Ecto neural progenitor cell (in vitro differentiated cells): ENCODE results near the gene PLIN5.

Experiments
- DNase-seq: peaks from one replicate; pipeline ENCODE4 v3.0.0-alpha.2; 2018; ENCODE audit warnings: low spot score

The PLIN5 gene

DNA sequence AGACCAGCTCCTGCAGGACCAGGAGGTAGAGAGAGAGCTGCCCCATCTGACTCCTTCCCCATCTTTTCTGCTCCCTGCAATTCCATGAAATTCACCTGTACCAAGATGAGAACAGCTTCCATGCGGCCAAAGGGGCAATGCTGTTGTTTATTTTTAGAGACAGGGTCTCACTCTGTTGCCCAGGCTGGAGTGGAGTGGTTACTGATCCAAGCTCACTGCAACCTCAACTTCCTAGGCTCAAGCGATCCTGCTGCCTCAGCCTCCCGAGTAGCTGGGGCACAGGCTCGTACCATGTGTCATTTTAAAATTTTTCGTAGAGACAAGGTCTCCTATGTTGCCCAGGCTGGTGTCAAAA lies 13.2 kb downstream of the PLIN5 start:
- no peak for DNase-seq

DNA sequence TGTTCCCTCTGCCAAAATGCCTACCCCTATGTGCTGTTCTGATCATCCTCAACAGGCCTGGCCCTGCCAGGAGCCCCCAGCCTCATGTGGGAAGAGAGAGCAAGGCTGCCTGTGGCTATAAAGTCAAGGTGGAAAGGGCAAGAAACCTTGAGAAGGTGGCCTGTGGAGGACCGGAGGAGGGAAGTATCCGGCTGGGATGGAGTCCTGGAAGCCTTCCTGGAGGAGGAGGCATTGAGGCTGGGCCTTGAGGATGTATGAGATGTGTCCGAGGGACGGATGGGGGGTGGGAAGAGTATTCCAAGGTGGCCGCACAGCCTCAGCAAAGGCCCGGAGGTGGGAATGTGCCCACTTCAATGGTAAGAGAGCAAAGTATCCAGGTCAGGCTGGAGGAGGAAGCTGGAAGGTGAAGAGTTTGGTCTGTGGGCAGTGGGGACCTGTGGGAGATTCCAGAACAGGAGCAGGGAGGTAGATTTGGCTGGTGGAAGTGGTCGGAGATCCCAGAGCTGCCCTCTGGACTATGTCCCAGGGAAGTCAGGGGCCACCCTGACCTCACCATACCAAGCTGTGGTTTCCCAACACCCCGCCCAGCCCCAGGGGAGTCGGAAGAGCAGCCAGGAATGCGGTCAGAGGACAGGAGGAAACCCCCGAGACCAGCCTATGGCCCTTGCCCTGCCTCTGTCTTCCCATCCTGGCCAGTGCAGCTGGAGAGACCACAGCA lies 13.7 kb downstream of the PLIN5 start:
- no peak for DNase-seq

DNA sequence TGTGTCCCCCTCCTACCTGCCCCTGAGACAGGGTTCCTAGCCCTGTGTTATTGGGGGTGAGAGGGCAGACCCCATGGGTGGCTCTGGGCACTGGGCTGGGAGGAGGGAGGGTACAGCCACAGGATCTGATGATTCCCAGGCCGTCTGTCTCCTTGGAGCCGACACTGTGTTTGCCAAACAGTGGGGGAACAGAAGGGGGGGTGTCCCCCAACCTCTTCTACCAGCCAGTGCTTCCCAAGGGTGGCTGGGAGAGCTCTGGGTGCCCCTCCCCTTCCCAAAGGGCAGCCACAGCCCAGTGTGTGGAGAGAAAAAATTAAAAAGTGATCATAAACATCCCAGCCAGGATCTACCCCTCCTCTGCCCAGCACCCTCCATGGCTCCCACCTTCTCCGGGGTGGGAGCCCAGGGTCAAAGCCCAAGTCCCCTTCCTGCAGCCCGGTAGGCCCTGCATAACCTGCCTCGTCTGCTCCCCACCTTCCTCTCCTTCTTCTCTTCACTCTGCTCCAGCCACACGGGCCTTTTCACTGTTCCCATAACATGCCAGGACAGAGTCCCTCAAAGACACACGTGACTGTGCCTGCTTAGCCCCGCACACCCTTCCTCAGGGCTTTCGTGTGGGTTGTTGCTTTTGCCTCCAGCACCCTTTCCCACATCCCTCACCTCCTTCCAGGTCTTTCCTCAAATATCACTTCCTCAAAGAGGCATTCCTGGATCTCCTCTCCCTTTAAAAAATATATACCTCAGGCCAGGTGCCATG lies 15.3 kb downstream of the PLIN5 start:
- no peak for DNase-seq

DNA sequence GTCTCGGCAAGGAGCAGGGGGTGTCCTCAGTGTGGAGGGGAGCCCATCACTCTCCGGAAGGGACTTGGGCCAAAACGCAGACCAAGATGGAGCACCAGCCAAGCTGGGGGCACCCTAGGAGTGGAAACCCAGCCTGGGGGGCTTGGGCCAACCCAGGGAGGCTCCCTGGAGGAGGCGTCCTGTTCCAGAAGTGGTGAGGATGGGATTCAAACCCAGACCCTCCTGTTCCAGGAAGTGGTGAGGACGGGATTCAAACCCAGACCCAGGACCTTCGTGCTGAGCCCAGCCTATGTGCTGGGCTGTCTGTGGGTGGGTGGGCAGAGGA lies 15.9 kb downstream of the PLIN5 start:
- no peak for DNase-seq

DNA sequence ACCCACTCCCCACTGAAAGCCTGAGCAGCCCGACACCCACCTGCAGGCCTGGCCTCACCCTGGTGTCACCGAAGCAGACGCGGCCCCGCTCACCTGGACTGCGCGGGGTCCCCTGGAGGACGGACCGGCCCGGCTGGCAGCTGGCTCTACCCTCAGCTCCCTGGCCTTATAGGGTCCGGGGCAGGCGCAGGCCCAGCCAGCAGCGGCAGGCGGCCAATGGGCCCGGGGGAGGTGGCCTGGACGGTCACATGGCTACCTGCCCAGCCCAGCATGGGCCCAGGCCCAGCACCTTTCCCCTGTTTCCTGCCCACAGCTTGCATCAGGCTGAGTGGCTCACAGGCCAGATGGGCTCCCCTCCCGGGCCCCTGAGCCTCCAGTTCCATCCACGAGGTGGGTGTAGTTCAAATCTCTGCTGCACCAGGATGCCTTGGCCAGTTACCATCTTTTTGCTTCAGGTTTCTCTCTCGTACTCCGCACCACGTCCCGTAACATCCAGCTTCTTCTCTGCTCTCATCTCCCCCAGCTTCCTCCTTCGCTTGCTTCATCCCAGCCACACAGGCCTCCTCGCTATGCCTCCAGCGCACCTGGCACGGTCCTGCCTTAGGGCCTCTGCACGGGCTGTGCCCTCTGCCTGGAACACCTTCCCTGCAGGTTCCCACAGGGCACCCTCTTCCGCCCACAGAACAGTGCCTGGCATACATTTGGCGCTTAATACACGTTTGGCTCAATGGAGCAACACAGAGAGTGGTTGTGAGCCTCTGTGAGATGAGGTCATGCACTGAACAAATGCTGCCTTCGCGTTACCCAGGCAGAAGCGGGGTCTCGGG lies 16.5 kb downstream of the PLIN5 start, which contains the start of gene PLIN4:
Gene PLIN4, minus strand, starts transcription at position 142 of the 827 bp plus-strand sequence. CDS start 214 bp downstream, outside the sequence.
- DNase-seq: no peak

DNA sequence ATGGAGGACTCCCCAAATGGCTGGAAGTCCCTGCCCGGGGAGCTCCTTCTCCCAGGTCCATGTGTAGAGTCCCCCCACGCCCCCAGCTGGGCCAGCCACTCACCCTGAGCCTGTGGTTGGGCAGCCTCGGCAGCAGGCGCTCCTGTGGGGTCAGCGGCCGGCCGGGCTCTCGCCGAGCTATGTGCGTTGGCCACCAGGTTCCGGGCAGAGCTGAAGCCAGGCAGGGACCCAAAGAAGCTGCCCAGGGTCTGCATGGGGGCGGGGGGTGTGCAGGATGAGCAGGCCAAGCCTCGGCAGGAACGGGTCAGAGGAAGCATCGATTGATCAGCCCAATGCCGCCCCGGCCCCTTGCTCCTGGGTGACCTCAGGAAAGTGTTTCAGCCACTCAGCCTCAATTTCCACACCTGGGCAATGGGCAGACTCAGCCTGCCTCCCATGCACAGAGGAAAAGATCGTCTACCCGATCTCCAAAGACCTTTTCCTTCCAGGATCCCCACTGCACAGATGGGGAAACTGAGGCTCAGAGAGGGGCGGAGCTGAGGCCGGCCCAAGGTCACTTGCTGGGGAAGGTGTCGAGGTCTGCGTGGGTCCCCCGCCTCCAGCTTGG lies 17.5 kb downstream of the PLIN5 start:
- no peak for DNase-seq

DNA sequence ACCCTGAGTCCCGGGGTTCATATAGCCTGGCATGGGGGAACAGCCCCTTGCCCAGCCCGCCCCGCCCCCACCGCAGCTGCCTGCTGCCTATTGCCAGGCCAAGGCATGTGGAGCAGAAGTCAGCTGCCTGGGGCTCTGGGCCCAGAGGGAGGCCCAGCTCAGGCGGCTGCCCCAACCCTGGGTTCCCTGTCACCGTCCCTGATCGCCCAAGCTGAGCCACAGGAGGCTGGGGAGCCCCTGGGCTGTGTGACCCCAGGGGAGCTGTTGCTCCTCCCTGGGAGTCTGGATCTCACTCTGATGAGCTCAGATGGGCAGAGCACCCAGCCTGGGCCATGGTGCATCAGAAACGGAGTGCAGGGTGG lies 18.1 kb downstream of the PLIN5 start:
- no peak for DNase-seq

DNA sequence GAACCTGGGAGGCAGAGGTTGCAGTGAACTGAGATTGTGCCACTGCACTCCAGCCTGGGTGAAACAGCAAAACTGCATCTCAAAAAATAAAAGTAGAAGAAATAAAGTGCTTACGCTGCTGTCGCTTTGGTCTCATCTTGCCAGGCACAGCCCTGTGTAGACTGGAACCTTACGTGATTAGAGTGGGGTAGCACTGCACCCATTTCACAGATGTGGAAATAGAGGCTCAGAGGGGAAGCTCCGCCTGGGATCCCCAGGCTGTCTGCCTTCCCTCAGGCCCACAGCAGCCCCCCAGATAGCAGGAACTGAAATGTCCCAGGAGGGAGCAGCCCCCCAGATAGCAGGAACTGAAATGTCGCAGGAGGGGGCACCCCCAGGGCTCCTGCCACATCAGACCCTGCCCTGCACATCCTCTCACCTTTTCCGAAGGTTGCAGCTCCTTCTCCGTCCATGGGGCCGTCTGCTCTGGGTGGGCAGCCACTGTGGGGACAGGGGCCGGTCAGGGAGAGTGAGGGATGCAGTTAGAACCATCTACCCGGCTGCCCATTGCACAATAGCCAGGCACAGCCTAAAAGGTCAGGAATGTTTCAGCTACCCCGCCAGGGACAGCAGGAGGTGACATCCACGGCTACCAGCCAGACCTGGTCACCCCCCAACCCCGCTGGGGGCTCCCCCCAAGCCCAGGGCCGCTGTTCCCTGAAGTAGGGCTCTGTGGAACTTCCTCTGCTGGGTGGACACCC lies 18.7 kb downstream of the PLIN5 start:
- no peak for DNase-seq

DNA sequence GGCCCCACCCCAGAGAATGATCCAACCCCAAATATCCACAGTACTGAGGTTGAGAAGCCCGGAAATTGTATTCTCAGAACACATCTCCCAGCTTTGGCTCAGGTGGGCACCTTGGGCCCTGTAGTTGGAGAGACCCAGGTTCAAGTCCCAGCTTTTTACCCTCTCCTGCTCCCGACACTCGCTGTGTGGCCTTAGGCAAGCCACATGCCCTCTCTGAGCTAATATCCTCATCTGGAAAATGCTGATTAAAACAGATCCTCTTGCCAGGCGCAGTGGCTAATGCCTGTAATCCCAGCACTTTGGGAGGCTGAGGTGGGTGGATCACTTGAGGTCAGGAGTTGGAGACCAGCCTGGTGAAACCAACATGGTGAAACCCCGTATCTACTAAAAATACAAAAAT lies 19.3 kb downstream of the PLIN5 start:
- no peak for DNase-seq

DNA sequence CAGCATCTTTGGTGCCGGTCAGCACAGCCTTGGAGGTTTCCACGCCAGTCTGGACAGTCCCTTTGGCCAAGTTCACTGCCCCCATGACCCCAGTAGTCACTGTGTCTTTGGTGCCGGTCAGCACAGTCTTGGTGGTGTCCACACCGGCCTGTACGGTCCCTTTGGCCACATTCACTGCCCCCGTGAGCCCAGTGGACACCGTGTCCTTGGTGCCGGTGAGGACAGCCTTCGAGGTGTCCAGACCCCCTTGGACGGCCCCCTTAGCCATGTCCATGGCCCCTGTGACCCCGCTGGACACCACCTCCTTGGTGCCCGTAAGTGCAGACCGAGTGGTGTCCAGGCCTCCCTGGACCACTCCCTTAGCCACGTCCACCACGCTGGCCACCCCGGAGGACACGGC lies 21.8 kb downstream of the PLIN5 start:
- no peak for DNase-seq

DNA sequence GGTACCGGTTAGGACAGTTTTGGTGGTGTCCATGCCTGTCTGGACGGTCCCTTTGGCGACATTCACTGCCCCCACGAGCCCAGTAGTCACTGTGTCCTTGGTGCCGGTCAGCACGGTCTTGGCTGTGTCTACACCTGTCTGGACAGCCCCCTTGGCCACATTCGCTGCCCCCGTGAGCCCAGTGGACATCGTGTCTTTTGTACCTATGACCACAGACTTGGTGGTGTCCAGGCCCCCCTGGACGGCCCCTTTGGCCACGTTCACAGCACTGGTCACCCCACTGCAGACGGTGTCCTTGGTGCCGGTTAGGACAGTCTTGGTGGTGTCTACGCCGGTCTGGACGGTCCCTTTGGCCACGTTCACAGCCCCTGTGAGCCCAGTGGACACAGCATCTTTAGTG lies 23.0 kb downstream of the PLIN5 start:
- no peak for DNase-seq

DNA sequence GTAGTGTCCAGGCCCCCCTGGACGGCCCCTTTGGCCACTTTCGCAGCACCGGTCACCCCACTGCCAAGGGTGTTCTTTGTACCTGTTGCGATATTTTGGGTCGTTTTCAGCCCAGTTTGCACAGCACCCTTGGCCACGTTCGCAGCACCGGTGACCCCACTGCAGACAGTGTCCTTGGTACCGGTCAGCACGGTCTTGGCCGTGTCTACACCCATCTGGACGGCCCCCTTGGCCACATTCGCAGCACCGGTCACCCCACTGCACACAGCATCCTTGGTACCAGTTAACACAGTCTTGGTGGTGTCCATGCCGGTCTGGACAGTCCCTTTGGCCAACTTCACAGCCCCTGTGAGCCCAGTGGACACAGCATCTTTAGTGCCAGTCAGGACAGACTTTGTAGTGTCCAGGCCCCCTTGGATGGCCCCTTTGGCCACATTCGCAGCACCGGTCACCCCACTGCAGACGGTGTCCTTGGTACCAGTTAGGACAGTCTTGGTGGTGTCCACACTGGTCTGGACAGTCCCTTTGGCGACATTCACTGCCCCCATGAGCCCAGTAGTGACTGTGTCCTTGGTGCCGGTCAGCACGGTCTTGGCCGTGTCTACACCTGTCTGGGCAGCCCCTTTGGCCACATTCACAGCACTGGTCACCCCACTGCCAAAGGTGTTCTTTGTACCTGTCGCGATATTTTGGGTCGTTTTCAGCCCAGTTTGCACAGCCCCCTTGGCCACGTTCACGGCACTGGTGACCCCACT lies 23.5 kb downstream of the PLIN5 start:
- DNase-seq: no peak

DNA sequence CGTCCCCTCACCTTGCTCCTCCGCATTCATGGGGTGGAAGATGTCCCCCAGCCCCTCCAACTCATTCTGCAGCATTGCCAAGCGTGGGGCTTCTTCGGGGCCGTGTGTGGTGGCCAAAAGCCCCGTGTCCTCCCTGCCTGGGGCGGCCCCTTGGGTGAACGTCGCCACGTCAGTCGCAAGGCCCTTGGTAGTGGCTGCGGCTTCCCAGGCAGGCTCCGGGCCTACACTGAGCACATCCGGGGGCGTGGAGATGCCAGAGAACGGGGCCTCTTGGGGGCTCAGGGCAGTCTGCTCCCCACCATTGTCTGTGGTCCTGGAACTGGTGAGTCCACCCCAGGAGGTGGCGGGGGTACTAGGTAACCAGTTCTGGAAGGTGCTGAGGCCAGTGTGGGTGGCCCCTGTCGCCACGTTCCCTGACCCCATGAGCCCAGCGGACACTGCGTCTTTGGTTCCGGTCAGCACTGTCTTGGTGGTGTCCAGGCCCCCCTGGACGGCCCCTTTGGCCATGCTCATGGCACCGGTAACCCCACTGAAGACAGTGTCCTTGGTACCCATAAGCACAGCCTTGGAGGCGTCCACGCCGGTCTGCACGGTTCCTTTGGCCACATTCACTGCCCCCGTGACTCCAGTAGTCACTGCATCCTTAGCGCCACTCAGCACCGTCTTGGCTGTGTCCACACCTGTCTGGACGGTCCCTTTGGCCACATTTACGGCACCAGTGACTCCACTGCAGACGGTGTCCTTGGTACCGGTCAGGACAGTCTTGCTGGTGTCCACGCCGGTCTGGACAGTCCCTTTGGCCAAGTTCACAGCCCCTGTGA lies 24.4 kb downstream of the PLIN5 start:
- no peak for DNase-seq

DNA sequence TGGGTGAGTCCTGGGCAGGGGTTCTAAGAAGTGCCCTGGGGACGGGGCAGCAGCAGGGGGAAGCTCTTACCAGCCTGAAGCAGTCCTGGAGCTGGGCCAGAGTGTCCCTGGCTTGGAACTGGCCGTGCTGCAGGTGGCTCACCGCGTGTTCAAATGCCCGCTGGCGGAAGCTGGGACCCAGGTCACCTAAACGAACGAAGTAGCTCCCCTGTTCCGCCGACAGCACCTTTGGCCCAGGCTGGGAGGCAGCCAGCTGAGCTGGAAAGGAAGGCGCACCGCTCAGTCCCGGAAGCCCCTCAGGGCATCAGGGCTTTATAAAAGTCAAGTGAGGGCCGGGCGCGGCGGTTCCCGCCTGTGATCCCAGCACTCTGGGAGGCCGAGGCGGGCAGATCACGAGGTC lies 26.3 kb downstream of the PLIN5 start:
- DNase-seq: no peak

DNA sequence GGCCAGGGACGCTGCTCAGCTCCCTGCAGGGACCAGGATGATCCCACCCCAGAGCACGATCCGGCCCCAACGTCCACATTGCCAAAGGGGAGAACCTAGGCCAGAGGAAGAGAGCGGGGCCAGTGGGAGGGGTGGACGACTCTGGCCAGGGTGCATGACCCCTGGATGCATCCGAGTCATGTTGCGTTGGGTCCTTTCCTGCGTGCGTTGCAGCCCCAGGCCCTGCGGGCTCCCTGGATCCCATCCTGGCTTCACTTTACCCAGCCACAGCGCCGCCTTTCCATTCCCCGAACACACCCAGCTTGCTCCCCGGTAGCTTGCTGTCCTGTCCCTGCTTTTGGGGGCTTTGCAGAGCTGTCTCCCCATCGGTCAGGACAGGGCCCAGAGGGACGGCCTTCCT lies 27.2 kb downstream of the PLIN5 start:
- DNase-seq: no peak

DNA sequence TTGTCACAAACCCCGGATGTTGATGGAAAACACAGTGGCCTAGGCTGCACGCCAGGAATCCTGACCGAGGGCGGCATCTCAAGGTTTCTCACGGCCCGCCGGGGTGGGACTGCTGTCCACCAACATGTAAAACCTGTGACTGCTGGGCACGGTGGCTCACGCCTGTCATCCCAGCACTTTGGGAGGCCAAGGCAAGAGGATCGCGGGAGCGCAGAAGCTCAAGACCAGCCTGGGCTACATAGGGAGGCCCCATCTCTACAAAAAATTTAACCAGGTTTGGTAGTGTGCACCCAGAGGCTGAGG lies 27.9 kb downstream of the PLIN5 start:
- DNase-seq: no peak

DNA sequence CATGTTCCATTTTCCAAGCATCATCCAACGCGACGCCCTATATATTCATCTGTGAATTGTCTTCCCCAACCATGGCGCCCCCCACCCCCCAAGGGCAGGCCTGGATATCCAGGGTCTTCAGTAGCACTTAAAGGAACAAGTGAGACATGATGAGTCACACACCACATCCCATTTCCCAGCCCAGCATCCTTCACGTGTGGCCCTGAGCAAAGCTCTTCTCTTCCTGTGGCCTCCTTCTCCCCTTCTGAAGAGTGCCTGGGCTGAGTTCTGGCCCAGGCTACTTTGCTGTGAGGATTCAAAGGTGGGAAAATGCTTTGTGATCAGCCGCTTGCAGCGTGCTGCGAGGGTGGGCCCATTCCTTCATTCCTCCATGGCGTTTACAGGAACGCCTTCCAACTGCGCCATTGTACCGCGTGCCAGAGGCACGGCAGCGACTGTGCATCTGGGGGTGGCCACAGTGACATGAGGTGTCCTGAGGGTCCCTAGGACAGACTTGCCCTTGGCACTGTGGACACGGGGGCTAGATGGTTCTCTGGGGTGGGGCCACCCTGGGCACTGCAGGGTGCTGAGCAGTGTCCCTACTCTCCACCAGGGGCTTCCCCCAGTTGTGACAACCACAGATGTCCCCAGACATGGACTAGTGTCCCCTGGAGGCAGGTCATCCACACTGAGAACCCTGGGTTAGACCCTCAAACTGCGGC lies 28.4 kb downstream of the PLIN5 start:
- no peak for DNase-seq

DNA sequence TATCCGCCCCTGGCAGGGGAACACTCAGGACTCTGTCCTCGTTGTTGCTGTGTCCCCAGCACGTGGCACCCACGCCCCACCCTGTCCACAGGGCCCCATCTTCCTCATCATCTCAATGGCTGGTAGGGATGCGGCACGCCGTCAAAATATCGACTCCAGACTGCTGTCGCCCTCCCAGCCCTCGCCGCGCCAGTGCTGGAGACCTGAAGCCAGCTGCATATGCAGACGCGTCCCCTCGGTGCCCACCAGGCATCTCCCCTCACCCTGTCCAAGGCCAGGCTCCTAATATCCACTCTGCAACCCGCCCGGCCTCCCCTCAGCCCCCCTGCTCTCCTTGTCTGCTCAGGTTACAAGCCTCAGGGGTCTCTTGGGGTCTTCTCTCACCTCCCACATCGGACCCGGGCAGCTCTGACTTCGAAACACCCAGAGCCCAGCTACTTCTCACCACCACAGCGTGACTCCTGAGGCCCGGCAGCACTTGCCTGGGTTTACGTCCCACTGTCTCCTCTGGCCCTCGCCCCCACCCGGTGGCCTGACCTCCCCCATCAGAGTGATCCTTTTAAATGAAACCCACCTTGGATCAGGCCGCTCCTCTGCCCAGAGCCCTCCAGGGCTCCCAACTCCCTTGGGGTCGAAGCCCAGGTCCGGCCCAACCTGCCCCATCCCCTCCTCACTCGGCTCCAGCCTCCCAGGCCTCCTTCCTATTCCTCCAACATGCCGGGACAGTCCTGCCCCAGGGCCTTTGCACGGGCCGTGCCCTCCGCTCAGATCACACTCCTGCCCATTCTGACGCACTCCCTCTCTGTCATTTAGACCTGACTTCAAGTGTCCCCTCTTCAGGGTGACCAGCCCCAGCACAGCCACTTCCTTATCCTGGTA lies 29.2 kb downstream of the PLIN5 start:
- no peak for DNase-seq
